Stomach (tissue), 9 donors: ENCODE data around the gene SNX13. TPM values are rescaled to one million over a fixed set of nuclear protein-coding genes. Genes with fewer than 3 reads are reported as not detected.
A peak's percentile ranks its signal among the peaks of the same experiment; 100 is the strongest.

Experiments
- DNase-seq, 2 donors: peaks; one replicate each; pipeline versions ENCODE4 v3.0.0 to v3.0.0-alpha.2; 2013 to 2019
- H3K27ac ChIP-seq, 5 donors: fragments of 200-600 bp in 4 of 5; sonication (generic) in 4 of 5; one replicate each; pipeline ENCODE4 v1.5.1; 2013 to 2019; ENCODE audit warnings: mild to moderate bottlenecking in 1 of 5, moderate library complexity in 1 of 5
- H3K27me3 ChIP-seq, 3 donors: fragments of 200-600 bp; sonication (generic); one replicate each; pipeline ENCODE4 v1.5.1; 2017 to 2019; ENCODE audit warnings: mixed run types in 1 of 3
- H3K36me3 ChIP-seq, 4 donors: fragments of 200-600 bp; sonication (generic); 1 replicate in 3 of 4; 2 replicates in 1 of 4; pipeline ENCODE4 v1.5.1; 2016 to 2019
- H3K4me1 ChIP-seq, 4 donors: fragments of 200-600 bp; sonication (generic); one replicate each; pipeline ENCODE4 v1.5.1; 2016 to 2019
- H3K4me3 ChIP-seq, 4 donors: fragments of 200-600 bp; sonication (generic) in 3 of 4; one replicate each; pipeline ENCODE4 v1.5.1; 2016 to 2019; ENCODE audit warnings: mild to moderate bottlenecking in 1 of 4
- H3K9me3 ChIP-seq, 4 donors: fragments of 200-600 bp; sonication (generic); one replicate each; pipeline ENCODE4 v1.5.1; 2016 to 2019
- CTCF ChIP-seq, 7 experiments: fragments of 450-650 bp in 4 of 7; fragments of 200-600 bp in 3 of 7; sonication (generic) in 3 of 7; IDR thresholded peaks; one replicate each; pipeline ENCODE4 v1.5.1; 2016 to 2019; ENCODE audit warnings: antibody characterized with exemption in 7 of 7, control low read depth in 2 of 7, mild to moderate bottlenecking in 1 of 7
- EP300 ChIP-seq: sonication (generic); formaldehyde crosslinking; IDR thresholded peaks from one replicate; pipeline ENCODE4 v1.6.1; 2017; ENCODE audit warnings: antibody characterized with exemption
- POLR2A ChIP-seq, 4 donors: fragments of 450-650 bp; IDR thresholded peaks; one replicate each; pipeline ENCODE4 v1.6.1; 2016; ENCODE audit warnings: antibody characterized with exemption in 4 of 4, control low read depth in 2 of 4, mild to moderate bottlenecking in 1 of 4, moderate library complexity in 1 of 4
- POLR2AphosphoS5 ChIP-seq, 3 donors: sonication (generic); formaldehyde crosslinking; IDR thresholded peaks; one replicate each; pipeline ENCODE4 v1.6.1; 2016; ENCODE audit warnings: antibody characterized with exemption in 3 of 3
- WGBS, 5 donors: extraction: QIAGEN DNeasy Blood & Tissue Kit in 3 of 5; methylation state at CpG; one replicate each; pipeline versions ENCODE4 v1.1.5 to v1.1.7; 2013 to 2018; 5-methylcytosine and 5-hydroxymethylcytosine counted together
- intact Hi-C: fragments of 100-400 bp; cut with DNase I; formaldehyde crosslinking; loops from one replicate; pipeline ENCODE4 v1.15.1; 2023; ENCODE audit warnings: low total_unique reads
- polyA plus RNA-seq, 3 donors: library from polyadenylated mRNA; stranded (reverse); fragments of 200-250 nt; gene quantifications; one replicate each; pipeline ENCODE4 v1.2.3, GENCODE V29; 2013
- total RNA-seq, 5 donors: library from RNA; depleted of rRNA; stranded (reverse); fragments of >200 nt; gene quantifications; one replicate each; pipeline versions ENCODE4 v1.1.0 to v1.2.3, GENCODE V29; 2014 to 2016
- donor health status: healthy with polysubstance abuse.
- donor health status: Bipolar disorder and iron deficiency.
- donor health status: healthy.

Gene SNX13
- total and polyA plus RNA-seq, 8 donors, result 6.0 to 115 (median 34.6) TPM

GRCh38 chr7:17983221-17984062 lies 43.1 kb upstream of the SNX13 start:
- H3K27ac ChIP-seq, result no peak overlapping the region
- H3K4me3 ChIP-seq, result no peak overlapping the region
- H3K9me3 ChIP-seq, result no peaks in the 10 kb centered on the region
- 61 to 85% (median 84%) methylated on average over 3 of the region's 3 CpGs for WGBS, 5 donors
- H3K27me3 ChIP-seq, result no peaks in the 10 kb centered on the region
- no peak for TF ChIP-seq EP300
- no peak for TF ChIP-seq CTCF (IDR thresholded peaks at IDR 0.05)
- no peak for TF ChIP-seq POLR2A (IDR thresholded peaks at IDR 0.05)
- TF ChIP-seq POLR2AphosphoS5 (IDR thresholded peaks at IDR 0.05), result no peak
- H3K4me1 ChIP-seq, result no peaks in the 10 kb centered on the region
- no peaks in the 10 kb centered on the region for H3K36me3 ChIP-seq
- no peak for DNase-seq
- intact Hi-C loops, result no loop called here

GRCh38 chr7:17976952-17977351 lies 36.7 kb upstream of the SNX13 start:
- no peaks in the 10 kb centered on the region for H3K9me3 ChIP-seq
- intact Hi-C loops, result no loop called here
- no peak overlapping the region for H3K4me3 ChIP-seq
- no peaks in the 10 kb centered on the region for H3K27me3 ChIP-seq
- WGBS, 5 donors, result 45 to 76% (median 49%) methylated on average over 2 of the region's 2 CpGs
- H3K36me3 ChIP-seq, result no peaks in the 10 kb centered on the region
- no peak overlapping the region for H3K27ac ChIP-seq
- DNase-seq, result no peak
- H3K4me1 ChIP-seq, result no peaks in the 10 kb centered on the region
- TF ChIP-seq CTCF (IDR thresholded peaks at IDR 0.05) (no peak), POLR2AphosphoS5 (IDR thresholded peaks at IDR 0.05) (no peak), POLR2A (IDR thresholded peaks at IDR 0.05) (no peak), EP300 (no peak)

GRCh38 chr7:17971411-17971810 lies 31.1 kb upstream of the SNX13 start:
- intact Hi-C loops, result no loop called here
- H3K27me3 ChIP-seq, result no peaks in the 10 kb centered on the region
- H3K9me3 ChIP-seq, result no peaks in the 10 kb centered on the region
- H3K27ac ChIP-seq, result no peak overlapping the region
- no peaks in the 10 kb centered on the region for H3K4me1 ChIP-seq
- DNase-seq, result peak in 1 of 2 donors; percentile 19
- 65 to 79% (median 67%) methylated on average over 2 of the region's 2 CpGs for WGBS, 5 donors
- TF ChIP-seq CTCF (IDR thresholded peaks at IDR 0.05) (no peak), POLR2A (IDR thresholded peaks at IDR 0.05) (no peak), POLR2AphosphoS5 (IDR thresholded peaks at IDR 0.05) (no peak), EP300 (no peak)
- H3K36me3 ChIP-seq, result no peaks in the 10 kb centered on the region
- H3K4me3 ChIP-seq, result no peak overlapping the region

- 32 to 56% (median 50%) methylated on average over 5 of the region's 5 CpGs for WGBS, 5 donors
Measured at GRCh38 chr7:17968791-17969715, 28.8 kb upstream of the SNX13 start.

More at GRCh38 chr7:17968791-17969715, 28.8 kb upstream of the SNX13 start:
- H3K36me3 ChIP-seq, result no peaks in the 10 kb centered on the region
- H3K4me1 ChIP-seq, result no peaks in the 10 kb centered on the region
- TF ChIP-seq CTCF (IDR thresholded peaks at IDR 0.05), result no peak
- TF ChIP-seq POLR2AphosphoS5 (IDR thresholded peaks at IDR 0.05), result no peak
- no peak for TF ChIP-seq POLR2A (IDR thresholded peaks at IDR 0.05)
- no peak for TF ChIP-seq EP300
- H3K27me3 ChIP-seq, result no peaks in the 10 kb centered on the region
- H3K27ac ChIP-seq, result no peak overlapping the region
- H3K9me3 ChIP-seq, result no peaks in the 10 kb centered on the region
- intact Hi-C loops, result no loop called here
- no peak overlapping the region for H3K4me3 ChIP-seq
- no peak for DNase-seq
